Measurements from ENCODE around the gene AUTS2.

GRCh38 chr7:69659983-69660382 lies 61.7 kb downstream of the AUTS2 start:
- TF ChIP-seq CTCF (IDR thresholded peaks at IDR 0.05) (no peak), POLR2A (IDR thresholded peaks at IDR 0.05) (no peak), POLR2AphosphoS5 (IDR thresholded peaks at IDR 0.05; ENCODE audit: insufficient read depth in 1 of 2, low read depth in 1 of 2) (no peak)

Data from vagina (tissue), 2 donors.